ENCODE data around the gene HOXB6. TPM values are rescaled to one million over a fixed set of nuclear protein-coding genes. Genes with fewer than 3 reads are reported as not detected.

The HOXB6 gene
- total and polyA plus RNA-seq, 8 donors = 0.12 to 1.8 (median 0.69) TPM

DNA sequence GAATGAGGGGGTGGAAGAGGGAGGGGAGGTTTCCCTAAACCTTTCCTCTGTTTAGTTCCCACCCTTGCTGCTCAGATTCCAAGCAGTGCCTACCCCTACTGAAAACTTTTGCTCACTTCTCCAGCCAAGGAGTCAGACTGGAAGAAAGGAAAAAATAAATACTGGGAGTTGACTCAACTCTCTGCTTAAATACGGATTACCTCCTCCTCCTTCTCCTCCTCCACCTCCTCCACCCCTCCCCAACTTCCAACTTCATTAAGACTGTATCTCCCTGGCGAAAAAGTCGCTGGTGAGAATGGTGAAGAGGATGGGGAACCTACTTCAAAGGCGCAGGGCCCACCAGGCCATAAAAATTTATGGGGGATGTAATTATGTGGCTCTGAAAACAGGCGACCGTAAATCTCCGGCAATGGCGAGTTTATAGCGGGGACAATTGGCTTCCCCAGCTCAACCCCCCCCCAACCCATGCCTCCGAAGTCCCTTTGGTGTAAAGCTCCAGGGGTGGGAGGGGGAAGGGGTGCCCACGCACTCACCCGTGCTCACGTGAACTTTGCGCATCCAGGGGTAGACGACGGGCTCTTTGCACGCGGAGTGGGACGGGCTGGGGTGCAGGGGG is 27.3 kb downstream of the HOXB6 start:
- Histone ChIP-seq H3K9me3 (no peaks in the 10 kb centered on the region), H3K4me1 (peaks cover 0 to 6% (median 4%) of the 10 kb centered on the region in 3 donors), H3K27ac (peak overlapping the region in 2 of 4 donors; percentile 41 to 63), H3K36me3 (no peaks in the 10 kb centered on the region), H3K27me3 (peaks cover 0 to 71% (median 9%) of the 10 kb centered on the region in 4 donors), H3K4me3 (peak overlapping the region in 2 of 4 donors; percentile 22 to 42)
- WGBS, 2 donors = 3 to 4% methylated on average over 15 to 19 of the region's 19 CpGs
- DNase-seq (no peak), FAIRE-seq (no peak), ATAC-seq (no peak)
- TF ChIP-seq, protein P1, sequence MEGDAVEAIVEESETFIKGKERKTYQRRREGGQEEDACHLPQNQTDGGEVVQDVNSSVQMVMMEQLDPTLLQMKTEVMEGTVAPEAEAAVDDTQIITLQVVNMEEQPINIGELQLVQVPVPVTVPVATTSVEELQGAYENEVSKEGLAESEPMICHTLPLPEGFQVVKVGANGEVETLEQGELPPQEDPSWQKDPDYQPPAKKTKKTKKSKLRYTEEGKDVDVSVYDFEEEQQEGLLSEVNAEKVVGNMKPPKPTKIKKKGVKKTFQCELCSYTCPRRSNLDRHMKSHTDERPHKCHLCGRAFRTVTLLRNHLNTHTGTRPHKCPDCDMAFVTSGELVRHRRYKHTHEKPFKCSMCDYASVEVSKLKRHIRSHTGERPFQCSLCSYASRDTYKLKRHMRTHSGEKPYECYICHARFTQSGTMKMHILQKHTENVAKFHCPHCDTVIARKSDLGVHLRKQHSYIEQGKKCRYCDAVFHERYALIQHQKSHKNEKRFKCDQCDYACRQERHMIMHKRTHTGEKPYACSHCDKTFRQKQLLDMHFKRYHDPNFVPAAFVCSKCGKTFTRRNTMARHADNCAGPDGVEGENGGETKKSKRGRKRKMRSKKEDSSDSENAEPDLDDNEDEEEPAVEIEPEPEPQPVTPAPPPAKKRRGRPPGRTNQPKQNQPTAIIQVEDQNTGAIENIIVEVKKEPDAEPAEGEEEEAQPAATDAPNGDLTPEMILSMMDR (IDR thresholded peaks at IDR 0.05) = no peak
- intact Hi-C loops (cut with DNase I) = no loop called here

DNA sequence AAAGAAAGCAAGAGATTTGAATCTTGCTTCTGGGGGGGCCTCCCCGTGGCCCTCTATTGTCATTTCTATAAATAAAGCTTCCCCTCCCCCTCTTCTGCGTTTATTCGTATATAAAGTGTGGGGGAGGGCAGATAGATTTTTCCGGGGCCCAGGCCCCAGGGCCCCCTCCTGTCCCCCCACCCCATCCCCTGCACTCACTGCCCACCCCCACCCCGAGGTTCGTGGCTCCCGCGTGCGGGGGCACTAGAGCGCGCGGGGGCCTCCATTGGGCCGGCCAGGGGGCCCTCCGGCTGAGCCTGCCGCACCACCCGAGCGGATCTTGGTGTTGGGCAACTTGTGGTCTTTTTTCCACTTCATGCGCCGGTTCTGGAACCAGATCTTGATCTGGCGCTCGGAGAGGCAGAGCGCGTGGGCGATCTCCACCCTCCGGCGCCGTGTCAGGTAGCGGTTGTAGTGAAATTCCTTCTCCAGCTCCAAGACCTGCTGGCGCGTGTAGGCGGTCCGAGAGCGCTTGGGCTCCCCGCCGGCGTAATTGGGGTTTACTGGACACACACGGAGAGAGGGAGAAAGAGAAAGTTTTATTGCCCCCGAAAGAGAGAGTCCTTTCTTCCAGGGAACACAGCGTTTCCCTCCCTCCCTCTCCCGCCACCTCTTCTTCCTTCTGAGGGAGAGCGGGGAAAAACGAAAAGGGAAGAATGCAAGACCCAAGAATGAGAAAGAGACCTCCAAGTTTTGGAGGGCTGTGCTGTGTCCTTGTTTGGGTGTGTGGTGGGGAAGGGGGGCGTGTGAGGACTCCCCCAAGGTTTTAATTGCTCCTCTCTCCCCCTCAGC is 28.1 kb downstream of the HOXB6 start:
- TF ChIP-seq, protein P1 (IDR thresholded peaks at IDR 0.05) = no peak
- peak overlapping the region in 1 of 4 donors; percentile 42 for H3K4me3 ChIP-seq
- peaks cover 0 to 63% (median 9%) of the 10 kb centered on the region in 4 donors for H3K27me3 ChIP-seq
- no peaks in the 10 kb centered on the region for H3K36me3 ChIP-seq
- DNase-seq (no peak), ATAC-seq (peak in 1 of 4 donors; percentile 35), FAIRE-seq (no peak)
- no peaks in the 10 kb centered on the region for H3K4me1 ChIP-seq
- 5 to 8% methylated on average over 39 to 43 of the region's 43 CpGs for WGBS, 2 donors
- H3K27ac ChIP-seq = peak overlapping the region in 2 of 4 donors; percentile 23 to 27
- no peaks in the 10 kb centered on the region for H3K9me3 ChIP-seq
- intact Hi-C loops (cut with DNase I) = no loop called here

DNA sequence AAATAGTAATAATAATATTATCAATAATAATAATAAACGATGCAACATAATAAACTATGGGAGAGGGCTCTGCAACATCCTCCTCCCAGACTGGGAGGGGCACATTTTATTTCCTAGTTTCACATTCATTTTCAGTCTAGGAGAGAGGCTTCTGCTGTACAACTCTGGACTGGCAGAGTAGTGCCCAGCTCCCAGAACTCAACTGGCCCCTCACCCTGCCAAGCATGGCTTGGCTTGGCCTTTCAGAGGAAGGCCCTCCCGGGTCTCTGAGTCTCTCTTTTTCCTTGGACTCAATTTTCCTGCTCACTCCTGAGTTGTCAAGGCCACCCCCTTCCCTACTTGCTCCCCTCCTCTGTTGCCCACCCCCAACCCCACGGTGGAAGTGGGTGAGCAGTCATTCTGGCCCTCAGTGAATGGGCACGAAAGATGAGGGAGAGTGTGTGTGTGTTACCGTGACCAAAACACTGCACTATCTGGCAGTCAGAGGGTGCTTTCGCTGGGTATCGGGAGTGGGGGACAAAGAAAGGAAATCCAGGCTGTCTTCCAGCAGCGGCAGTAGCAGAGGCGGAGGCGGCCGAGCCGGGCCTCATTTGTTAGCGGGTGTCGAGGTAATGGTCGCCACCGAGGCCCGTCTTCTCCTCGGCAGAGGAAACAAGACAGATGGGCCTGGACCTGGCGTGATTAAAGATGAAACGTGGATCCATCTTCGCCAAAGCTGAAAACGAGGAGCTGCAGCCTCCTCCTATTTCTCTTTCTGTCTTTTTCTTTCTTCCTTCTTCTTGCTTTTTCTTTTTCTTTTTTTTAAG is 28.9 kb downstream of the HOXB6 start:
- intact Hi-C loops (cut with DNase I) = no loop called here
- Histone ChIP-seq H3K27ac (peak overlapping the region in 1 of 4 donors; percentile 27), H3K27me3 (peaks cover 0 to 55% (median 8%) of the 10 kb centered on the region in 4 donors), H3K4me1 (no peaks in the 10 kb centered on the region), H3K36me3 (no peaks in the 10 kb centered on the region), H3K9me3 (no peaks in the 10 kb centered on the region), H3K4me3 (peak overlapping the region in 1 of 4 donors; percentile 42)
- TF ChIP-seq, protein P1 (IDR thresholded peaks at IDR 0.05) = no peak
- ATAC-seq (no peak), FAIRE-seq (no peak), DNase-seq (no peak)
- WGBS, 2 donors = 8 to 12% methylated on average over 22 of the region's 22 CpGs

DNA sequence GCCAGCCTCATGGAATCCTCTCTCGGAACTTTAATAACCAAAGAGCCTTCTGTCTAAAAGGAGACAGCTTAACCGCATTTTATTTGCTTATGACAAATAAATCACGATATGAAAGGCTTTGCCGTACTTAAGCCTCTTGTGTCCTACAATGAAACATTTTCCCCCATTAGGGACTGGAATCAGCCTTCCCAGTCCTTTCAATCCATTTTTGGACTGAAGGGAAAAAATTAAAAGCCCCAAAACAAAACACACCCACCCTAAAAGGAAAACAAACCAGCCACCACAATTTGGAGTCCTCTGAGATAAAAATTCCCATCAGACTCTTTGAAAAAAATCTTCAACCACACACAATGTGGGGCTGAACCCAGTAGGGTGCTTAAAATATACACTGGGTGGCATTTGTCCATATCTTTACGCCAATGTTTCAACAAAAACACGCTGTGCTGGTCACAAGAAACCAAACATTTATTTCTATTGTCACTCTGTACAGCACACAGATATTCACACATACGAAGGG is 29.7 kb downstream of the HOXB6 start:
- FAIRE-seq (no peak), DNase-seq (no peak), ATAC-seq (no peak)
- Histone ChIP-seq H3K27me3 (peaks cover 0 to 54% (median 4%) of the 10 kb centered on the region in 4 donors), H3K4me3 (no peak overlapping the region), H3K36me3 (no peaks in the 10 kb centered on the region), H3K9me3 (no peaks in the 10 kb centered on the region), H3K4me1 (no peaks in the 10 kb centered on the region), H3K27ac (no peak overlapping the region)
- 11% methylated on average over 7 of the region's 7 CpGs for WGBS, 2 donors
- TF ChIP-seq, protein P1 (IDR thresholded peaks at IDR 0.05) = no peak
- intact Hi-C loops (cut with DNase I) = no loop called here
